Kidney (tissue), 14 donors: Measurements from ENCODE around the gene MANBA. TPM values are rescaled to one million over a fixed set of nuclear protein-coding genes. Genes with fewer than 3 reads are reported as not detected.

Experiments
- DNase-seq, 5 donors: peaks; one replicate each; pipeline ENCODE4 v3.0.0-alpha.2; 2013 to 2020
- FAIRE-seq: peaks from 2 replicates; lab custom pipeline; 2012; peaks lifted over from hg19 to GRCh38; lab: Jason Lieb, UNC
- H3K27ac ChIP-seq, 2 donors: one replicate each; pipeline ENCODE4 v1.7.0; 2013; ENCODE audit warnings: low read depth in 2 of 2, low read length in 2 of 2, inconsistent platforms in 1 of 2
- H3K27me3 ChIP-seq: one replicate; pipeline ENCODE4 v1.7.1; 2013; ENCODE audit warnings: low read length, inconsistent platforms; ENCODE audit not compliant: control insufficient read depth, insufficient read depth
- H3K36me3 ChIP-seq, 3 donors: one replicate each; pipeline versions ENCODE4 v1.7.0 to v1.7.1; 2013; ENCODE audit warnings: low read length in 3 of 3, control low read depth in 1 of 3, inconsistent platforms in 1 of 3; ENCODE audit not compliant: insufficient read depth in 3 of 3, control insufficient read depth in 2 of 3
- H3K4me1 ChIP-seq, 3 donors: one replicate each; pipeline versions ENCODE4 v1.7.0 to v1.7.1; 2013; ENCODE audit warnings: low read length in 3 of 3, inconsistent platforms in 1 of 3, low read depth in 1 of 3; ENCODE audit not compliant: control insufficient read depth in 2 of 3, insufficient read depth in 2 of 3
- H3K4me3 ChIP-seq, 3 donors: one replicate each; pipeline versions ENCODE4 v1.7.0 to v1.8.1; 2013; ENCODE audit warnings: low read length in 3 of 3, control low read depth in 1 of 3, inconsistent platforms in 1 of 3
- H3K9ac ChIP-seq, 3 donors: one replicate each; pipeline versions ENCODE4 v1.7.0 to v1.7.1; 2013; ENCODE audit warnings: low read length in 3 of 3, control low read depth in 1 of 3, inconsistent platforms in 1 of 3
- H3K9me3 ChIP-seq, 3 donors: one replicate each; pipeline versions ENCODE4 v1.7.0 to v1.7.1; 2013; ENCODE audit warnings: low read length in 3 of 3, control low read depth in 1 of 3, inconsistent platforms in 1 of 3; ENCODE audit not compliant: control insufficient read depth in 2 of 3, insufficient read depth in 1 of 3
- intact Hi-C: fragments of 100-400 bp; cut with DNase I; formaldehyde crosslinking; loops from one replicate; pipeline ENCODE4 v1.11.1; 2022
- polyA plus RNA-seq: library from polyadenylated mRNA; stranded (reverse); fragments of 350-450 nt; fragmentation: Illumina TruSeq; extraction: RNeasy Lipid Tissue Mini Kit (QIAGEN cat#74804); gene quantifications from one replicate; pipeline ENCODE4 v1.2.3, GENCODE V29; 2014; ENCODE audit warnings: low read depth, low replicate concordance; ENCODE audit not compliant: insufficient read depth
- total RNA-seq: library from RNA; stranded (reverse); fragmentation: NEBNext Ultra II Directional; extraction: Animal tissue kit (Norgen Biotek cat#: 25700); gene quantifications from one replicate; pipeline ENCODE4 v1.2.1, GENCODE V29; 2021
- TF ChIP-seq, protein P1 (sequence below): IDR thresholded peaks from 3 replicates; pipeline ENCODE4 v1.5.1; 2012; ENCODE audit warnings: mild to moderate bottlenecking, moderate library complexity, borderline replicate concordance; ENCODE audit not compliant: insufficient read depth; ENCODE audit errors: extremely low read depth
- donor health status: control.
- donor health status: control.
- donor health status: control.
- donor health status: control.
- donor health status: control.
- donor health status: DM: yes; HTN: yes; CAD: no.
- donor health status: Normal renal cell carcinoma (clear cell type).

MANBA gene
- total and polyA plus RNA-seq, 2 donors from 2014 or later = 19.0 to 28.0 TPM

- Histone ChIP-seq H3K27me3 (no peaks in the 10 kb centered on the region), H3K4me1 (no peaks in the 10 kb centered on the region), H3K4me3 (no peak overlapping the region), H3K9me3 (no peaks in the 10 kb centered on the region), H3K27ac (no peak overlapping the region), H3K9ac (no peak overlapping the region), H3K36me3 (peaks cover 9 to 66% (median 46%) of the 10 kb centered on the region in 3 donors)
- TF ChIP-seq, protein P1, sequence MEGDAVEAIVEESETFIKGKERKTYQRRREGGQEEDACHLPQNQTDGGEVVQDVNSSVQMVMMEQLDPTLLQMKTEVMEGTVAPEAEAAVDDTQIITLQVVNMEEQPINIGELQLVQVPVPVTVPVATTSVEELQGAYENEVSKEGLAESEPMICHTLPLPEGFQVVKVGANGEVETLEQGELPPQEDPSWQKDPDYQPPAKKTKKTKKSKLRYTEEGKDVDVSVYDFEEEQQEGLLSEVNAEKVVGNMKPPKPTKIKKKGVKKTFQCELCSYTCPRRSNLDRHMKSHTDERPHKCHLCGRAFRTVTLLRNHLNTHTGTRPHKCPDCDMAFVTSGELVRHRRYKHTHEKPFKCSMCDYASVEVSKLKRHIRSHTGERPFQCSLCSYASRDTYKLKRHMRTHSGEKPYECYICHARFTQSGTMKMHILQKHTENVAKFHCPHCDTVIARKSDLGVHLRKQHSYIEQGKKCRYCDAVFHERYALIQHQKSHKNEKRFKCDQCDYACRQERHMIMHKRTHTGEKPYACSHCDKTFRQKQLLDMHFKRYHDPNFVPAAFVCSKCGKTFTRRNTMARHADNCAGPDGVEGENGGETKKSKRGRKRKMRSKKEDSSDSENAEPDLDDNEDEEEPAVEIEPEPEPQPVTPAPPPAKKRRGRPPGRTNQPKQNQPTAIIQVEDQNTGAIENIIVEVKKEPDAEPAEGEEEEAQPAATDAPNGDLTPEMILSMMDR = no peak
- no peak for FAIRE-seq
- intact Hi-C loops = no loop called here
- no peak for DNase-seq
Observed at GRCh38 chr4:102610476-102610875, 150.3 kb downstream of the MANBA start.

DNA sequence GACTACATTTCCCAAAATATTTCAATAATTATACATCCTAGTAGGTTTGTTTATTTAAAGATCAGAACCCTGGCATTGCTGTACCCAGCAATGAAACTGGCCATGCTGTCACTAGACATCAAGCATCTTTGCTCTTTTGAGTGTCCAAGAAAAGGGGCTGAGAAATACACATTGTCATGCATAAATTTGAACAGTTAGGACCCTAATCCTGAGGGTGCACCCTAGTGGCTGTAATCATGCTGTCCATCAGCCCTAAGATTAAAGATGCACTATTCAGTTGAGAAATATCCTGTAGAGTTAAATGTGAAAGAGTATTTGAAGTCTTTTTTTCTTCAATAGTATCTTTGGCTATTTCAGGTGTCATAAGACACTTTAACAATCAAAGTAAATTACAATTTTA lies 150.8 kb downstream of the MANBA start:
- H3K27ac ChIP-seq = no peak overlapping the region
- H3K4me1 ChIP-seq = peaks cover 0 to 3% (median 0%) of the 10 kb centered on the region in 3 donors
- FAIRE-seq (no peak), DNase-seq (no peak)
- H3K27me3 ChIP-seq = no peaks in the 10 kb centered on the region
- no peaks in the 10 kb centered on the region for H3K9me3 ChIP-seq
- TF ChIP-seq, protein P1 = no peak
- intact Hi-C loops = no loop called here
- no peak overlapping the region for H3K4me3 ChIP-seq
- no peak overlapping the region for H3K9ac ChIP-seq
- H3K36me3 ChIP-seq = peaks cover 10 to 66% (median 44%) of the 10 kb centered on the region in 3 donors

GRCh38 chr4:102608190-102608589 lies 152.6 kb downstream of the MANBA start:
- no peak overlapping the region for H3K27ac ChIP-seq
- no peak for FAIRE-seq
- intact Hi-C loops = no loop called here

More at GRCh38 chr4:102608190-102608589, 152.6 kb downstream of the MANBA start:
- Histone ChIP-seq H3K4me1 (peaks cover 0 to 3% (median 0%) of the 10 kb centered on the region in 3 donors), H3K9ac (no peak overlapping the region), H3K27me3 (no peaks in the 10 kb centered on the region), H3K4me3 (no peak overlapping the region), H3K36me3 (peaks cover 11 to 49% (median 31%) of the 10 kb centered on the region in 3 donors), H3K9me3 (no peaks in the 10 kb centered on the region)
- TF ChIP-seq, protein P1 = no peak
- DNase-seq = no peak
